HCT116 (cell line): ENCODE results near the gene NFATC1. TPM values are rescaled to one million over a fixed set of nuclear protein-coding genes. Genes with fewer than 3 reads are reported as not detected.

Source experiments
- ATAC-seq: fragments of 200-7000 bp; cut with Tn5 transposase; 2 replicates; pipeline ENCODE4 v1.9.1; 2020; ENCODE audit warnings: mild to moderate bottlenecking, moderate library complexity
- BruUV-seq: library from RNA; stranded (reverse); fragments of 400-500 nt; replicated peaks from 2 replicates; lab custom pipeline; 2021; lab: Mats Ljungman, UMichigan
- CTCF ChIA-PET: fragments of 300-600 bp; sonication (Branson Sonifier 250); formaldehyde crosslinking; loops from one replicate; lab custom pipeline; 2021; ENCODE audit warnings: antibody characterized with exemption; lab: Charles Lee
- POLR2A ChIA-PET: fragments of 300-600, 350-600 bp; sonication (Branson Sonifier 250); formaldehyde crosslinking; loops from one replicate; lab custom pipeline; 2021; ENCODE audit warnings: antibody characterized with exemption; lab: Charles Lee
- RAD21 ChIA-PET, 2 experiments: fragments of 300-600 bp; sonication (Branson Sonifier 250); formaldehyde crosslinking; loops; one replicate each; lab custom pipeline; 2023; ENCODE audit warnings: low total read pairs in 2 of 2; ENCODE audit not compliant: uncharacterized antibody in 2 of 2, unreplicated experiment in 2 of 2, low non-redundant PET in 1 of 2; lab: Charles Lee
- DNase-seq: peaks from one replicate; pipeline ENCODE4 v3.0.0-alpha.2; 2010; ENCODE audit warnings: low read depth, low spot score
- H2AFZ ChIP-seq: fragments of 200-600 bp; shearing (Covaris generic), sonication (generic); 2 replicates; pipeline ENCODE4 v1.6.1; 2017; ENCODE audit warnings: low read depth, mixed run types, mixed read lengths, antibody characterized with exemption, low read length; ENCODE audit not compliant: poor library complexity, severe bottlenecking
- H3K27ac ChIP-seq: 2 replicates; pipeline ENCODE4 v1.5.1; 2012; ENCODE audit warnings: low read depth, low read length
- H3K27me3 ChIP-seq: fragments of 200-600 bp; sonication (generic); 2 replicates; pipeline ENCODE4 v1.6.1; 2016; ENCODE audit warnings: mixed run types, low read length, mixed read lengths; ENCODE audit not compliant: insufficient read depth
- H3K36me3 ChIP-seq, 2 experiments: fragments of 200-500 bp in 1 of 2; fragments of 200-600 bp in 1 of 2; sonication (Bioruptor generic) in 1 of 2; sonication (generic) in 1 of 2; 2 replicates each; pipeline versions ENCODE4 v1.5.1 to v1.6.1; 2014 to 2016; ENCODE audit warnings: low read length in 2 of 2, inconsistent platforms in 1 of 2, mixed read lengths in 1 of 2, mixed run types in 1 of 2; ENCODE audit not compliant: insufficient read depth in 2 of 2, control insufficient read depth in 1 of 2
- H3K4me1 ChIP-seq, 2 experiments: fragments of 200-600 bp in 1 of 2; sonication (generic) in 1 of 2; 2 replicates each; pipeline versions ENCODE4 v1.5.1 to v1.6.1; 2012 to 2017; ENCODE audit warnings: low read length in 2 of 2, inconsistent platforms in 1 of 2, mild to moderate bottlenecking in 1 of 2, mixed read lengths in 1 of 2, mixed run types in 1 of 2, moderate library complexity in 1 of 2; ENCODE audit not compliant: insufficient read depth in 2 of 2, control insufficient read depth in 1 of 2
- H3K4me2 ChIP-seq: fragments of 200-600 bp; sonication (generic); 2 replicates; pipeline ENCODE4 v1.6.1; 2017; ENCODE audit warnings: mixed run types, low read length, mixed read lengths
- H3K4me3 ChIP-seq, 2 experiments: fragments of 200-600 bp in 1 of 2; sonication (generic) in 1 of 2; replicated peaks in 1 of 2; 2 replicates each; pipeline ENCODE4 v1.5.1; 2011 to 2016; ENCODE audit warnings: low read length in 2 of 2, control low read depth in 1 of 2, low read depth in 1 of 2, mild to moderate bottlenecking in 1 of 2, mixed read lengths in 1 of 2, mixed run types in 1 of 2
- H3K79me2 ChIP-seq: fragments of 200-600 bp; sonication (generic); 2 replicates; pipeline ENCODE4 v1.6.1; 2017; ENCODE audit warnings: mild to moderate bottlenecking, mixed run types, low read length, moderate library complexity, mixed read lengths; ENCODE audit not compliant: insufficient read depth
- H3K9ac ChIP-seq: fragments of 200-600 bp; sonication (generic); 2 replicates; pipeline ENCODE4 v1.6.1; 2016; ENCODE audit warnings: low read length, mixed read lengths
- H3K9me2 ChIP-seq: fragments of 200-600 bp; sonication (generic), shearing (Covaris generic); 2 replicates; pipeline ENCODE4 v1.6.1; 2017; ENCODE audit warnings: mixed run types, mild to moderate bottlenecking, moderate library complexity; ENCODE audit not compliant: insufficient read depth
- H3K9me3 ChIP-seq, 2 experiments: fragments of 200-500 bp in 1 of 2; fragments of 200-600 bp in 1 of 2; sonication (Bioruptor generic) in 1 of 2; sonication (generic) in 1 of 2; 2 replicates each; pipeline ENCODE4 v1.6.1; 2014 to 2017; ENCODE audit warnings: low read length in 2 of 2, mixed read lengths in 2 of 2, inconsistent platforms in 1 of 2, low read depth in 1 of 2, mild to moderate bottlenecking in 1 of 2, mixed run types in 1 of 2, moderate library complexity in 1 of 2; ENCODE audit not compliant: control insufficient read depth in 1 of 2, insufficient read depth in 1 of 2
- H4K20me1 ChIP-seq: fragments of 200-600 bp; sonication (generic), shearing (Covaris generic); 2 replicates; pipeline ENCODE4 v1.6.1; 2017; ENCODE audit warnings: mixed run types, mild to moderate bottlenecking, moderate library complexity; ENCODE audit not compliant: insufficient read depth
- CBX3 ChIP-seq: IDR thresholded peaks from 2 replicates; pipeline ENCODE4 v1.6.1; 2012; ENCODE audit warnings: low read depth
- CEBPB ChIP-seq: IDR thresholded peaks from 2 replicates; pipeline ENCODE4 v1.6.1; 2012; ENCODE audit warnings: low read depth
- CTCF ChIP-seq, 3 experiments: fragments of 200-600 bp in 1 of 3; sonication (generic) in 1 of 3; IDR thresholded peaks in 2 of 3; conservative IDR thresholded peaks in 1 of 3; 2 replicates each; pipeline ENCODE4 v1.5.1; 2012 to 2017; ENCODE audit warnings: low read depth in 2 of 3, low read length in 2 of 3, antibody characterized with exemption in 1 of 3, borderline replicate concordance in 1 of 3, control low read depth in 1 of 3, mild to moderate bottlenecking in 1 of 3, mixed read lengths in 1 of 3, mixed run types in 1 of 3, moderate library complexity in 1 of 3; ENCODE audit not compliant: insufficient read depth in 1 of 3
- EGR1 ChIP-seq: IDR thresholded peaks from 2 replicates; pipeline ENCODE4 v1.6.1; 2012; ENCODE audit warnings: low read depth
- EZH2 ChIP-seq: fragments of 200-600 bp; sonication (generic); IDR thresholded peaks from 2 replicates; pipeline ENCODE4 v1.6.1; 2017; ENCODE audit warnings: antibody characterized with exemption, mixed run types
- EZH2phosphoT487 ChIP-seq: fragments of 200-600 bp; IDR thresholded peaks from 2 replicates; pipeline ENCODE4 v1.6.1; 2018; ENCODE audit warnings: antibody characterized with exemption, borderline replicate concordance
- FOSL1 ChIP-seq: IDR thresholded peaks from 2 replicates; pipeline ENCODE4 v1.6.1; 2012; ENCODE audit warnings: low read depth
- MAX ChIP-seq: IDR thresholded peaks from 2 replicates; pipeline ENCODE4 v1.6.1; 2012
- POLR2A ChIP-seq: IDR thresholded peaks from 2 replicates; pipeline ENCODE4 v1.7.0; 2011; ENCODE audit warnings: borderline replicate concordance; ENCODE audit not compliant: insufficient read depth, insufficient read length; ENCODE audit errors: extremely low read depth
- POLR2AphosphoS5 ChIP-seq: IDR thresholded peaks from 2 replicates; pipeline ENCODE4 v1.6.1; 2011; ENCODE audit warnings: mild to moderate bottlenecking, low read depth, low read length, moderate library complexity
- SIN3A ChIP-seq: IDR thresholded peaks from 2 replicates; pipeline ENCODE4 v1.6.1; 2012; ENCODE audit warnings: low read depth
- SP1 ChIP-seq: IDR thresholded peaks from 2 replicates; pipeline ENCODE4 v1.6.1; 2012; ENCODE audit warnings: low read depth
- SRF ChIP-seq: IDR thresholded peaks from 2 replicates; pipeline ENCODE4 v1.6.1; 2012; ENCODE audit warnings: low read depth
- TCF7L2 ChIP-seq: IDR thresholded peaks from 2 replicates; pipeline ENCODE4 v1.7.0; 2011; ENCODE audit warnings: borderline replicate concordance, inconsistent platforms; ENCODE audit not compliant: insufficient read depth, insufficient read length; ENCODE audit errors: extremely low read depth
- YY1 ChIP-seq: IDR thresholded peaks from 2 replicates; pipeline ENCODE4 v1.6.1; 2011; ENCODE audit warnings: low read length, low read depth, moderate library complexity, mild to moderate bottlenecking; ENCODE audit not compliant: insufficient replicate concordance; ENCODE audit errors: extremely low read depth
- ZNF274 ChIP-seq: fragments of 200-500 bp; sonication (Bioruptor generic); IDR thresholded peaks from 2 replicates; pipeline ENCODE4 v1.6.1; 2014; ENCODE audit warnings: mild to moderate bottlenecking, low read depth, low read length, inconsistent platforms
- intact Hi-C: fragments of 100-400 bp; cut with micrococcal nuclease; formaldehyde crosslinking; loops from 2 replicates; pipeline ENCODE4 v1.10.0; 2022
- total RNA-seq: library from RNA; stranded (reverse); gene quantifications from one replicate; pipeline ENCODE4 v1.2.1, GENCODE V29; 2021; ENCODE audit not compliant: unreplicated experiment
- TF ChIP-seq, protein P1 (sequence below): IDR thresholded peaks from 2 replicates; pipeline ENCODE4 v1.6.1; 2012

NFATC1 gene
- total RNA-seq, 1 experiment from 2014 or later, result 20.8 TPM

- H3K9me2 ChIP-seq, result no peaks in the 10 kb centered on the region
- no peak for DNase-seq
- ATAC-seq, result no peak
- CTCF ChIA-PET, result no interaction called here
- H3K9me3 ChIP-seq, result no peaks in the 10 kb centered on the region
- H3K27ac ChIP-seq, result no peak overlapping the region
- H4K20me1 ChIP-seq, result no peaks in the 10 kb centered on the region
- no peak overlapping the region for H3K9ac ChIP-seq
- no peak overlapping the region for H2AFZ ChIP-seq
- H3K4me1 ChIP-seq, result no peaks in the 10 kb centered on the region
- intact Hi-C loops, result no loop called here
- H3K79me2 ChIP-seq, result no peaks in the 10 kb centered on the region
- POLR2A ChIA-PET, result no interaction called here
- H3K36me3 ChIP-seq, result no peaks in the 10 kb centered on the region
- no TSS peak for BruUV-seq
- H3K4me3 ChIP-seq, result no peak overlapping the region
- RAD21 ChIA-PET, result no interaction called here
- TF ChIP-seq CBX3 (no peak), POLR2AphosphoS5 (no peak), CEBPB (no peak), SIN3A (no peak), EZH2phosphoT487 (no peak), YY1 (no peak), MAX (no peak), FOSL1 (no peak), EZH2 (no peak), CTCF (IDR thresholded peaks at IDR 0.05 in 2 of 3, conservative IDR thresholded peaks at IDR 0.05 in 1 of 3; ENCODE audit: borderline replicate concordance in 1 of 3, insufficient read depth in 1 of 3, low read depth in 2 of 3, low read length in 2 of 3) (no peak), ZNF274 (no peak), SP1 (no peak), POLR2A (no peak), TCF7L2 (no peak), SRF (no peak), EGR1 (no peak)
- TF ChIP-seq, protein P1, sequence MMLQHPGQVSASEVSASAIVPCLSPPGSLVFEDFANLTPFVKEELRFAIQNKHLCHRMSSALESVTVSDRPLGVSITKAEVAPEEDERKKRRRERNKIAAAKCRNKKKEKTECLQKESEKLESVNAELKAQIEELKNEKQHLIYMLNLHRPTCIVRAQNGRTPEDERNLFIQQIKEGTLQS, result no peak
- H3K27me3 ChIP-seq, result no peaks in the 10 kb centered on the region; the same call in 1 of the 2 replicates
- H3K4me2 ChIP-seq, result no peak overlapping the region
These were observed 137.9 kb downstream of the NFATC1 start for GRCh38 chr18:79533591-79533990.
